AG09319 (cell line): ENCODE results near the gene PDE5A.

Experiments
- DNase-seq: peaks from one replicate; pipeline ENCODE4 v3.0.0-alpha.2; 2010; ENCODE audit warnings: low read depth; ENCODE audit errors: extremely low read depth
- TF ChIP-seq, protein P1 (sequence below): IDR thresholded peaks from 2 replicates; pipeline ENCODE4 v1.5.1; 2011; ENCODE audit warnings: low read depth, mild to moderate bottlenecking, inconsistent platforms, low read length, moderate library complexity

The PDE5A gene

DNA sequence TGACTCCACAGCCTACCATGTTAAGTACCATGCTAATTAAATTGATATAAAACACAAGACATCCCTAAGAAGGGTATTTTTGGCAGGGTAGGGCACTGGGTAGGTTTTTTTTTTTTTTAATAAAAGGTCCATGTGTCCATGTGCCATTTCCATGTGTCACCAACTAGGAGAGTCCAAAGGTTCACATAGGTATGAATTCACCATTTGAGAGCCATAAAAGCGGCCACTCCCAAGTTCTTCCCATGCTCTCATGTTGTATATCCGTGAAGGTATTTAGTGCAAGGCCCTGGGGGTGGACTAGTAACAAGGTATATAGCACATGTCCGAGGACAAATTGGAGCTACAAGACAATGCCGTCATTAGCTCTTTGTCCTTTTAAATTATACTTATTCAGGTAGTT lies 107.3 kb downstream of the PDE5A start:
- TF ChIP-seq, protein P1, sequence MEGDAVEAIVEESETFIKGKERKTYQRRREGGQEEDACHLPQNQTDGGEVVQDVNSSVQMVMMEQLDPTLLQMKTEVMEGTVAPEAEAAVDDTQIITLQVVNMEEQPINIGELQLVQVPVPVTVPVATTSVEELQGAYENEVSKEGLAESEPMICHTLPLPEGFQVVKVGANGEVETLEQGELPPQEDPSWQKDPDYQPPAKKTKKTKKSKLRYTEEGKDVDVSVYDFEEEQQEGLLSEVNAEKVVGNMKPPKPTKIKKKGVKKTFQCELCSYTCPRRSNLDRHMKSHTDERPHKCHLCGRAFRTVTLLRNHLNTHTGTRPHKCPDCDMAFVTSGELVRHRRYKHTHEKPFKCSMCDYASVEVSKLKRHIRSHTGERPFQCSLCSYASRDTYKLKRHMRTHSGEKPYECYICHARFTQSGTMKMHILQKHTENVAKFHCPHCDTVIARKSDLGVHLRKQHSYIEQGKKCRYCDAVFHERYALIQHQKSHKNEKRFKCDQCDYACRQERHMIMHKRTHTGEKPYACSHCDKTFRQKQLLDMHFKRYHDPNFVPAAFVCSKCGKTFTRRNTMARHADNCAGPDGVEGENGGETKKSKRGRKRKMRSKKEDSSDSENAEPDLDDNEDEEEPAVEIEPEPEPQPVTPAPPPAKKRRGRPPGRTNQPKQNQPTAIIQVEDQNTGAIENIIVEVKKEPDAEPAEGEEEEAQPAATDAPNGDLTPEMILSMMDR, result no peak
- DNase-seq, result no peak

DNA sequence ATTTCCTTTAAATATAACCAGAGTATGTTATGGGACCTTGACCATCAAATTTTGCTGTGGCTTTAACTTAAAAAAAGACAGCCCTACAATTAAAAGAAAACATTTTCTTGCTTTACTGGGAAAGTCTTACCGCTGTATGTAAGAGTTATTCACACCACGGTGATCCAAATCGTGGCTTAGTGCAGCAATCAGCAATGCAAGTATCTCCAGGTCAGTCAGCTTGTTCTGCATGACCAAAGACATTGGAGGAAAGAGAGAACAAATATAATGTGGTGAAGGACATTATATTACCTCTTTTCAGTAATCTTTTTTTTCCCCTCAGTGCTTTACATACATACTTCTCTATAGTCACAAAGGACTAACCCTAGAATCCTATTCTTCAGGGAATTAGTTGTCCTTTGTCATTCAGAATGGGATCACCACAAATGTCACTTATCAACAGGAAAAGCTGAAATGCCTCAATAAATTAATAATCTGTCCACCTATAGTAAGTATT lies 109.6 kb downstream of the PDE5A start:
- TF ChIP-seq, protein P1, result no peak
- DNase-seq, result no peak

DNA sequence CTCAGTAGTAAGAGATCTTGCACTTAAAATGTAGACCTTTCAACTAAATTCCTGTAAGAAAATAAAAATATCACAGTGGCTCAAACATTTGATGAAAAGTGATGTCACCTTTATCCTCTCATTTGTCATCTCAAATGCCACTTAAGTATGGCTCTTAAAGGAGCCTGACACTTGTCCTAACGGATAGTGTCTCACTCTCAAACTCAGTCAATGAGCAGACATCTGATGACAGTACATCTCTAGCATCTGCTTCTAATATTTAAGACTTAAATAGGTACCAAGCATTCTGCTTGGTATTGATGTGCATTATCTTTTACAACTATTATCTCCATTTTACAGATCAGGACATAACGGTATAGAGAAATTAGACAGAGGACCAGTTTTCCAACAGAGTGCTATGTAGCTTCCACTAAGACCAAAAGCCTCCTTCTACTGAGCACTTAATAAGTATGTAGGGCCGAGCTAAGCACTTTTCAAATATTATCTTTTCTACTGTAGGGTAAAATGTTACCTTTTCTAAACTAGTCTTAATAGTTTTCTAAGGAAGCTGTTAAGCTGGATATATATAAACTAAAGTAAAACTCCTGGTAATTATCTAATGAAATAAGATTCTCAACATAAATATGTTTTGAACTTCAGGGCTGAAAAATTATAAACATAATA lies 110.2 kb downstream of the PDE5A start:
- DNase-seq, result no peak
- TF ChIP-seq, protein P1, result no peak

DNA sequence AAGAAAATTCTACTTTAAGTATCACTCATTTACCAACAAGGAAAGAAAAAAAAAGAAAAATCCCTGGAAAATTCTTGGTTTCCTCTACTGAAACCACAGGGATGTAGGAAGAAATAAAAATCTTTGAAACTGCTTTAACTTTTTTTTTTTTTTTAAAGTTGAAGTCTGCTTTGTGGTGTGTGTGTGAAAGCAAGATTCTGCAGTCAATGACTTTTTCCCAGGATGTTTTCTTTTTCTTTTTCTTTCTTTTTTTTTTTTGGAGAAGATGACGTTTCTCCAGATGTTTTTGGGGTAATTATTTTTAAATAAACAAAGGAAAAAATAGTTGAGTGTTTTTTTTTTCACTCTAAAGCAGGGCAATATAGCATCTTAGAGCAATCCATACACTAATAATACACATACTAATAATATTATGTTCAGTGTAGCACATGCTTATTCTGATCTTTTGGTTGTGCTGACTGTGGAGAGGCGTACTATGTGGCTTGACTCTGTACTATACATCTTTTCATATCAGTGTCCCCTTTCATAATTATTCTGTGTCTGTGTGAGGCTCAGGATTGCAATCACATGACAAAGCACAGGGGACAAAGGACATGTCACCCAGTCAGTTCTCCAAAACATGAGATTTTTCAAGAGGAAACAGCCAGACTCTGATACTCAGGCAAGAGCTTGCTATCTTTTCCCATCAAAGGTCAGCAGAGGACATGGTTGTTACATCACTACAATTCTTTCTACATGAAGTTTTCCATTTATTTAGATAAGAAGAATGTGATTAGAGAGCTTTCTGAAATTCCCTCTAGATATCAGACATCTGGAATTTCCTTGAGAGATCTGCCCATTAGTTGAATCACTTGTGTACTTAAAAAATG lies 111.0 kb downstream of the PDE5A start:
- TF ChIP-seq, protein P1, result no peak
- DNase-seq, result no peak

DNA sequence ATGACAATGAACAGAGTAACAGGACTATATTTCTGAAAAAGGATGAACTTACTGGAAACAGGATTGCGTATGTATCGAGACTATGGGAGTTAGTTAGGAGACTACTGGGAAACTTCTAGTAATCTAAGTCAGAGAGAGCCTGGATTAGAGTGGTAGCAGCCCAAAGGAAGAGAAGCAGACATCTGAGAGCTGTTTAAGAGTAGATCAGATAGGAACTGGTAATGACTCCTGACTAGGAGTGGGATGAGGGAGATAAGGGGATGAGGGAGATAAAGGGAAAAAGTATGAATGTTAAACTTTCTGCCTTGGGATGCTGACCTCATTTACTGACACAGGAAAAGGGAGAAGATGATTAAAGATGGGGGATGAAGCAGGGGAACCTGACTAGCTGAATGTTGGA lies 116.2 kb downstream of the PDE5A start:
- no peak for DNase-seq
- TF ChIP-seq, protein P1, result no peak

DNA sequence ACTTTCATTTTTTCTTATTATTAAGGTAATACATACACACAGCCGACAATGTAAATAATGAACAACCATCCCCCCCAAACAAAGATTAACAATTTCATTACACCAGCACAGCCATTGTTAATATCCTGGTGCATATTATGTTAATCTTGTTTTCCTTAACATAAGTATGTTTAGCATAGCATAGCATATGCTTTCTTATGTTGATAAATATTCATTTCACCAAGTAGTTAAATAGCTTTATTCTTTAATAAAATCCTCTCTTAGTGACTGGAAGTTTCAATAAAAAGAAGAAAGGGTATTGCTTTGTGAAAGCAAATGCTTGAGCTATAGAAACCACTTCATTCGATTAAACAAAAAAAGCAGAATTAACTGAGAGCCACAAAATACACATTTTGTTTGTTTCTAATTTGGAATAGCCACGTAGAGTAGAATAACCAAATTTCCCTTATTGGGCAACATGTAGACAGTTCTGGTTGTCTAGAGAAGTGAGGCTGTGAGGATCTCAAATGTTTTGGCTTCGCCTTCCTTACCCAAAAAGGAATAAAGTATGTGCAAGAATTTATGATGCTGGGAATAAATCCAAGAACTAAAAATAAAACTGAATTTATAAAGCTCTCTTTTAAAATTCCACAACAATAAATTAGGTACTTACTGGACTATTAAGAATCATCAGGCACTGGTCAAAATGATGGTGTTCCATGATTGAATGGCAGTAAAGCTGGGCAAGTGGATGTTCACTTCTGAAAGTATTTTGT lies 118.0 kb downstream of the PDE5A start:
- no peak for DNase-seq
- TF ChIP-seq, protein P1, result no peak
